A549 (cell line): ENCODE measurements around the gene RNASE8.

Experiments
- CEBPB ChIP-seq, 2 experiments: fragments of >200 bp in 1 of 2; sonication (Bioruptor Twin) in 1 of 2; formaldehyde crosslinking in 1 of 2; IDR thresholded peaks; 2 replicates each; pipeline ENCODE4 v1.6.1; 2012 to 2016
- EP300 ChIP-seq, 2 experiments: fragments of >200 bp; sonication (Bioruptor Twin); formaldehyde crosslinking; IDR thresholded peaks; 2 replicates in 1 of 2; 3 replicates in 1 of 2; pipeline ENCODE4 v1.6.1; 2016 to 2017
- JUN ChIP-seq, 2 experiments: fragments of >200 bp; sonication (Bioruptor Twin); formaldehyde crosslinking; IDR thresholded peaks; 2 replicates in 1 of 2; 3 replicates in 1 of 2; pipeline ENCODE4 v1.6.1; 2016 to 2017
- NR3C1 ChIP-seq: fragments of >200 bp; sonication (Bioruptor Twin); formaldehyde crosslinking; IDR thresholded peaks from 3 replicates; pipeline ENCODE4 v1.6.1; 2017
- RAD21 ChIP-seq, 2 experiments: fragments of >200 bp in 1 of 2; sonication (Bioruptor Twin) in 1 of 2; formaldehyde crosslinking in 1 of 2; IDR thresholded peaks in 1 of 2; conservative IDR thresholded peaks in 1 of 2; 2 replicates in 1 of 2; 3 replicates in 1 of 2; pipeline ENCODE4 v1.6.1; 2012 to 2018; ENCODE audit warnings: inconsistent platforms in 1 of 2
- TF ChIP-seq, protein P1 (sequence below): fragments of 150-350 bp; IDR thresholded peaks from 2 replicates; pipeline ENCODE4 v1.6.1; 2014; ENCODE audit warnings: low read depth, mild to moderate bottlenecking, low read length
- TF ChIP-seq, protein P2 (sequence below): fragments of >200 bp; sonication (Bioruptor Twin); formaldehyde crosslinking; IDR thresholded peaks from 3 replicates; pipeline ENCODE4 v1.5.1; 2016
- TF ChIP-seq, protein P3 (sequence below): IDR thresholded peaks from 2 replicates; pipeline ENCODE4 v1.6.1; 2012
- TF ChIP-seq, protein P4 (sequence below): fragments of 200-600 bp; sonication (generic); IDR thresholded peaks from 2 replicates; pipeline ENCODE4 v1.6.1; 2016; ENCODE audit warnings: antibody characterized with exemption, mild to moderate bottlenecking, moderate library complexity

GRCh38 chr14:21075719-21076437 is 18.3 kb downstream of the RNASE8 start:
- TF ChIP-seq JUN (IDR thresholded peaks at IDR 0.05), result no peak
- TF ChIP-seq, protein P1, sequence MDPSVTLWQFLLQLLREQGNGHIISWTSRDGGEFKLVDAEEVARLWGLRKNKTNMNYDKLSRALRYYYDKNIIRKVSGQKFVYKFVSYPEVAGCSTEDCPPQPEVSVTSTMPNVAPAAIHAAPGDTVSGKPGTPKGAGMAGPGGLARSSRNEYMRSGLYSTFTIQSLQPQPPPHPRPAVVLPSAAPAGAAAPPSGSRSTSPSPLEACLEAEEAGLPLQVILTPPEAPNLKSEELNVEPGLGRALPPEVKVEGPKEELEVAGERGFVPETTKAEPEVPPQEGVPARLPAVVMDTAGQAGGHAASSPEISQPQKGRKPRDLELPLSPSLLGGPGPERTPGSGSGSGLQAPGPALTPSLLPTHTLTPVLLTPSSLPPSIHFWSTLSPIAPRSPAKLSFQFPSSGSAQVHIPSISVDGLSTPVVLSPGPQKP, result no peak
- TF ChIP-seq, protein P2, sequence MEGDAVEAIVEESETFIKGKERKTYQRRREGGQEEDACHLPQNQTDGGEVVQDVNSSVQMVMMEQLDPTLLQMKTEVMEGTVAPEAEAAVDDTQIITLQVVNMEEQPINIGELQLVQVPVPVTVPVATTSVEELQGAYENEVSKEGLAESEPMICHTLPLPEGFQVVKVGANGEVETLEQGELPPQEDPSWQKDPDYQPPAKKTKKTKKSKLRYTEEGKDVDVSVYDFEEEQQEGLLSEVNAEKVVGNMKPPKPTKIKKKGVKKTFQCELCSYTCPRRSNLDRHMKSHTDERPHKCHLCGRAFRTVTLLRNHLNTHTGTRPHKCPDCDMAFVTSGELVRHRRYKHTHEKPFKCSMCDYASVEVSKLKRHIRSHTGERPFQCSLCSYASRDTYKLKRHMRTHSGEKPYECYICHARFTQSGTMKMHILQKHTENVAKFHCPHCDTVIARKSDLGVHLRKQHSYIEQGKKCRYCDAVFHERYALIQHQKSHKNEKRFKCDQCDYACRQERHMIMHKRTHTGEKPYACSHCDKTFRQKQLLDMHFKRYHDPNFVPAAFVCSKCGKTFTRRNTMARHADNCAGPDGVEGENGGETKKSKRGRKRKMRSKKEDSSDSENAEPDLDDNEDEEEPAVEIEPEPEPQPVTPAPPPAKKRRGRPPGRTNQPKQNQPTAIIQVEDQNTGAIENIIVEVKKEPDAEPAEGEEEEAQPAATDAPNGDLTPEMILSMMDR, result no peak
- TF ChIP-seq, protein P3, sequence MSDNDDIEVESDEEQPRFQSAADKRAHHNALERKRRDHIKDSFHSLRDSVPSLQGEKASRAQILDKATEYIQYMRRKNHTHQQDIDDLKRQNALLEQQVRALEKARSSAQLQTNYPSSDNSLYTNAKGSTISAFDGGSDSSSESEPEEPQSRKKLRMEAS, result no peak
- no peak for TF ChIP-seq CEBPB (IDR thresholded peaks at IDR 0.05)
- no peak for TF ChIP-seq EP300 (IDR thresholded peaks at IDR 0.05)
- TF ChIP-seq NR3C1, result no peak
- TF ChIP-seq, protein P4, sequence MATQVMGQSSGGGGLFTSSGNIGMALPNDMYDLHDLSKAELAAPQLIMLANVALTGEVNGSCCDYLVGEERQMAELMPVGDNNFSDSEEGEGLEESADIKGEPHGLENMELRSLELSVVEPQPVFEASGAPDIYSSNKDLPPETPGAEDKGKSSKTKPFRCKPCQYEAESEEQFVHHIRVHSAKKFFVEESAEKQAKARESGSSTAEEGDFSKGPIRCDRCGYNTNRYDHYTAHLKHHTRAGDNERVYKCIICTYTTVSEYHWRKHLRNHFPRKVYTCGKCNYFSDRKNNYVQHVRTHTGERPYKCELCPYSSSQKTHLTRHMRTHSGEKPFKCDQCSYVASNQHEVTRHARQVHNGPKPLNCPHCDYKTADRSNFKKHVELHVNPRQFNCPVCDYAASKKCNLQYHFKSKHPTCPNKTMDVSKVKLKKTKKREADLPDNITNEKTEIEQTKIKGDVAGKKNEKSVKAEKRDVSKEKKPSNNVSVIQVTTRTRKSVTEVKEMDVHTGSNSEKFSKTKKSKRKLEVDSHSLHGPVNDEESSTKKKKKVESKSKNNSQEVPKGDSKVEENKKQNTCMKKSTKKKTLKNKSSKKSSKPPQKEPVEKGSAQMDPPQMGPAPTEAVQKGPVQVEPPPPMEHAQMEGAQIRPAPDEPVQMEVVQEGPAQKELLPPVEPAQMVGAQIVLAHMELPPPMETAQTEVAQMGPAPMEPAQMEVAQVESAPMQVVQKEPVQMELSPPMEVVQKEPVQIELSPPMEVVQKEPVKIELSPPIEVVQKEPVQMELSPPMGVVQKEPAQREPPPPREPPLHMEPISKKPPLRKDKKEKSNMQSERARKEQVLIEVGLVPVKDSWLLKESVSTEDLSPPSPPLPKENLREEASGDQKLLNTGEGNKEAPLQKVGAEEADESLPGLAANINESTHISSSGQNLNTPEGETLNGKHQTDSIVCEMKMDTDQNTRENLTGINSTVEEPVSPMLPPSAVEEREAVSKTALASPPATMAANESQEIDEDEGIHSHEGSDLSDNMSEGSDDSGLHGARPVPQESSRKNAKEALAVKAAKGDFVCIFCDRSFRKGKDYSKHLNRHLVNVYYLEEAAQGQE, result no peak
- TF ChIP-seq RAD21 (conservative IDR thresholded peaks at IDR 0.05 in 1 of 2, IDR thresholded peaks at IDR 0.05 in 1 of 2), result no peak
